Muscle layer of colon (tissue), 2 donors: ENCODE data around the gene CBFA2T2.

Source experiments
- H3K27ac ChIP-seq: one replicate; pipeline ENCODE4 v1.7.0; 2013; ENCODE audit warnings: low read depth, mild to moderate bottlenecking, low read length, moderate library complexity
- H3K27me3 ChIP-seq, 2 donors: one replicate each; pipeline ENCODE4 v1.7.0; 2013; ENCODE audit warnings: low read length in 2 of 2, mild to moderate bottlenecking in 2 of 2; ENCODE audit not compliant: insufficient read depth in 2 of 2, control insufficient read depth in 1 of 2
- H3K36me3 ChIP-seq: one replicate; pipeline ENCODE4 v1.7.0; 2013; ENCODE audit warnings: mild to moderate bottlenecking, low read length; ENCODE audit not compliant: insufficient read depth
- H3K4me1 ChIP-seq: one replicate; pipeline ENCODE4 v1.7.0; 2013; ENCODE audit warnings: mild to moderate bottlenecking, low read length; ENCODE audit not compliant: insufficient read depth
- H3K4me3 ChIP-seq, 2 donors: one replicate each; pipeline ENCODE4 v1.7.0; 2013; ENCODE audit warnings: low read length in 2 of 2, low read depth in 1 of 2, mild to moderate bottlenecking in 1 of 2, moderate library complexity in 1 of 2
- H3K9ac ChIP-seq: one replicate; pipeline ENCODE4 v1.7.0; 2013; ENCODE audit warnings: low read length
- H3K9me3 ChIP-seq: one replicate; pipeline ENCODE4 v1.7.0; 2013; ENCODE audit warnings: mild to moderate bottlenecking, low read length
- donor health status: abdominal sarcoma.
- donor health status: Adenocarcinoma of cecum.

The CBFA2T2 gene

GRCh38 chr20:33658929-33659328 lies 169.0 kb downstream of the CBFA2T2 start:
- H3K27me3 ChIP-seq = no peaks in the 10 kb centered on the region
- peaks cover 15% of the 10 kb centered on the region for H3K4me1 ChIP-seq
- H3K27ac ChIP-seq = no peak overlapping the region
- peaks cover 34% of the 10 kb centered on the region for H3K36me3 ChIP-seq
- H3K4me3 ChIP-seq = no peak overlapping the region
- no peak overlapping the region for H3K9ac ChIP-seq
- no peaks in the 10 kb centered on the region for H3K9me3 ChIP-seq

- H3K4me3 ChIP-seq = no peak overlapping the region
- H3K27ac ChIP-seq = no peak overlapping the region
- peaks cover 34% of the 10 kb centered on the region for H3K36me3 ChIP-seq
- no peaks in the 10 kb centered on the region for H3K9me3 ChIP-seq
- H3K9ac ChIP-seq = no peak overlapping the region
- peaks cover 18% of the 10 kb centered on the region for H3K4me1 ChIP-seq
- no peaks in the 10 kb centered on the region for H3K27me3 ChIP-seq
Measured at GRCh38 chr20:33659341-33660034, 169.6 kb downstream of the CBFA2T2 start.

- no peak overlapping the region for H3K27ac ChIP-seq
- no peak overlapping the region for H3K4me3 ChIP-seq
- H3K36me3 ChIP-seq = peaks cover 34% of the 10 kb centered on the region
- H3K27me3 ChIP-seq = no peaks in the 10 kb centered on the region
- no peaks in the 10 kb centered on the region for H3K9me3 ChIP-seq
- H3K4me1 ChIP-seq = peaks cover 23% of the 10 kb centered on the region
- H3K9ac ChIP-seq = no peak overlapping the region
Measured at GRCh38 chr20:33660035-33660684, 170.3 kb downstream of the CBFA2T2 start.

- Histone ChIP-seq H3K9ac (no peak overlapping the region), H3K9me3 (no peaks in the 10 kb centered on the region), H3K36me3 (peaks cover 34% of the 10 kb centered on the region), H3K4me3 (no peak overlapping the region), H3K4me1 (peaks cover 23% of the 10 kb centered on the region), H3K27ac (no peak overlapping the region), H3K27me3 (no peaks in the 10 kb centered on the region)
Measured at GRCh38 chr20:33660685-33661058, 170.8 kb downstream of the CBFA2T2 start.

- H3K27ac ChIP-seq = peak within 1 kb of the TSS; percentile 98
Measured at GRCh38 chr20:33662172-33662571, 172.3 kb downstream of the CBFA2T2 start, which contains the start of gene C20orf144. Gene C20orf144, plus strand, starts transcription at chr20:33662327. Its CDS starts 19 bp downstream, at chr20:33662346.

GRCh38 chr20:33663161-33664084 lies 173.5 kb downstream of the CBFA2T2 start:
- peak overlapping the region; percentile 78 to 81 for H3K4me3 ChIP-seq
- peaks cover 19% of the 10 kb centered on the region for H3K36me3 ChIP-seq
- peak overlapping the region; percentile 98 for H3K27ac ChIP-seq
- peak overlapping the region; percentile 77 for H3K9ac ChIP-seq
- H3K4me1 ChIP-seq = peaks cover 34% of the 10 kb centered on the region
- no peaks in the 10 kb centered on the region for H3K27me3 ChIP-seq
- no peaks in the 10 kb centered on the region for H3K9me3 ChIP-seq

More at GRCh38 chr20:33662172-33662571, 172.3 kb downstream of the CBFA2T2 start, which contains the start of gene C20orf144:
- Histone ChIP-seq H3K4me1 (peaks cover 29% of the 10 kb centered on the region), H3K36me3 (peaks cover 29% of the 10 kb centered on the region), H3K27me3 (no peaks in the 10 kb centered on the region), H3K9me3 (no peaks in the 10 kb centered on the region), H3K4me3 (peak within 1 kb of the TSS; percentile 78 to 81), H3K9ac (peak within 1 kb of the TSS; percentile 47)

GRCh38 chr20:33664085-33664761 lies 174.3 kb downstream of the CBFA2T2 start:
- peaks cover 35% of the 10 kb centered on the region for H3K4me1 ChIP-seq
- H3K4me3 ChIP-seq = peak overlapping the region; percentile 78 to 81

GRCh38 chr20:33664762-33665144 lies 174.9 kb downstream of the CBFA2T2 start:
- Histone ChIP-seq H3K4me1 (peaks cover 35% of the 10 kb centered on the region), H3K27me3 (no peaks in the 10 kb centered on the region), H3K9ac (no peak overlapping the region), H3K4me3 (no peak overlapping the region), H3K27ac (no peak overlapping the region), H3K9me3 (no peaks in the 10 kb centered on the region), H3K36me3 (peaks cover 11% of the 10 kb centered on the region)

More at GRCh38 chr20:33664085-33664761, 174.3 kb downstream of the CBFA2T2 start:
- Histone ChIP-seq H3K27ac (peak overlapping the region; percentile 98), H3K36me3 (peaks cover 16% of the 10 kb centered on the region), H3K27me3 (no peaks in the 10 kb centered on the region), H3K9ac (peak overlapping the region; percentile 77), H3K9me3 (no peaks in the 10 kb centered on the region)

GRCh38 chr20:33666293-33667244 lies 176.7 kb downstream of the CBFA2T2 start, which contains the start of gene ACTL10:
Gene ACTL10, plus strand, starts transcription at chr20:33666943. Its CDS starts 555 bp downstream, at chr20:33667498.
- peaks cover 35% of the 10 kb centered on the region for H3K4me1 ChIP-seq
- H3K27me3 ChIP-seq = no peaks in the 10 kb centered on the region

GRCh38 chr20:33667245-33667675 lies 177.4 kb downstream of the CBFA2T2 start:
- H3K9ac ChIP-seq = no peak overlapping the region
- no peaks in the 10 kb centered on the region for H3K27me3 ChIP-seq
- H3K4me1 ChIP-seq = peaks cover 32% of the 10 kb centered on the region
- H3K4me3 ChIP-seq = peak overlapping the region; percentile 62 to 71
- H3K9me3 ChIP-seq = no peaks in the 10 kb centered on the region
- H3K36me3 ChIP-seq = peaks cover 22% of the 10 kb centered on the region
- H3K27ac ChIP-seq = peak overlapping the region; percentile 92

More at GRCh38 chr20:33666293-33667244, 176.7 kb downstream of the CBFA2T2 start, which contains the start of gene ACTL10:
- Histone ChIP-seq H3K9ac (no peak within 1 kb of the TSS), H3K36me3 (peaks cover 20% of the 10 kb centered on the region), H3K4me3 (peak within 1 kb of the TSS; percentile 62 to 71), H3K9me3 (no peaks in the 10 kb centered on the region), H3K27ac (peak within 1 kb of the TSS; percentile 92)
